Activated CD8-positive, alpha-beta memory T cell treated with anti-CD3 and anti-CD28 coated beads for 4 hours (primary cell): ENCODE data around the gene SLC25A13.

Source experiments
- DNase-seq, 2 donors: peaks; one replicate each; pipeline ENCODE4 v3.0.0-alpha.2; 2020; ENCODE audit warnings: low read depth in 2 of 2

Gene SLC25A13

GRCh38 chr7:96243241-96243640, 78.7 kb downstream of the SLC25A13 start:
- DNase-seq: no peak

DNA sequence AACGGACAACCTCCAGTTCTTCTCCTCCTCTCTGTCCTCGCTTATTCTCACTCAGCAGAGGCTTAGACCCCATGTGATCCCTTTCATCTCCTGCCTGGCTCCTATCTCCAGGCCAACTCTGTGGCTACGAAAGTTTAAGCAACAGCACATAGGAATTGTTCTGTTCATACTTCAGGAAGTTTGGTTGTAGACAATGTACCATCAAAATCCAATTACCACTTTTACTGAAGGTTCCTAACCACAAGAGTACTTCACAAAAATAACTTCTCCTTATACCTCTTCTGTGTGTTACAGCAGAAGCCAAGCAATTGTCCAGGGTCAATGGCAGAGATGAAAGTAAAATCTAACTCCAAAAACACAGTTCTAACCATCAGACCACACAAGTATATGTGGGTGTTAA, 80.0 kb downstream of the SLC25A13 start:
- DNase-seq: no peak

DNA sequence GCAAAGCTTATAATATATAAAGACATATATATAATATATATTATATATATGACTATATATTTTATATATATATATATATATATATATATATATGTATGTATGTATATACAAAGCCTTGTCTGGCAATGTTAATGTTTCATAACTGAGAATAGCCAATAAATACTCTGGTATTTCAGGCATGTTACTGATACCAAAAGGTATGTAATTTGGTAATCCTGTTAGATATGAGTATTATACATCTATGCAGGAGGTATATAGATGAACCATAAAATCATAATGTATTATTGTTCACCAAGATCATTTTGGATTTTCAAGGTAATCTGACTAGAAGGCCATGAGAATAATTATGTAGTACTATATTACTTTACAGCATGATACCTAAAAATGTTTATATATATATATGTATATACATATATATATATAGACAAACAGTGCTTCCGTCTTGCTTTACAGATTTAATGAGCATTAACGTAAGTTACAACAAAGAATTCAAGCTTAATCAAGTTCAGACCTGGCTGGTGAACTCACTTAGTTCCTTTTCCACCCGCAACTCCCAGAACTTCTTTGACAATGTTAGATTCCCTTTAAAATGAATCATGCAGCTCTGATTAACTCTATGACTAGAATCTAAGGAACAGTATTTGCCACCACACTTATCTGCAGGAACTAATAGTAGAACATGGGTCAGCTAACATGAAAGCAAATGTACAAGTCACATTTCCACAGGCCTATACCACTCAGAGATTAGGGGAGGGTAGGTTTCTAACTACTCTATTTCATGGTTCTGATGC, 82.7 kb downstream of the SLC25A13 start:
- DNase-seq: no peak

GRCh38 chr7:96238474-96238873, 83.4 kb downstream of the SLC25A13 start:
- DNase-seq: no peak

DNA sequence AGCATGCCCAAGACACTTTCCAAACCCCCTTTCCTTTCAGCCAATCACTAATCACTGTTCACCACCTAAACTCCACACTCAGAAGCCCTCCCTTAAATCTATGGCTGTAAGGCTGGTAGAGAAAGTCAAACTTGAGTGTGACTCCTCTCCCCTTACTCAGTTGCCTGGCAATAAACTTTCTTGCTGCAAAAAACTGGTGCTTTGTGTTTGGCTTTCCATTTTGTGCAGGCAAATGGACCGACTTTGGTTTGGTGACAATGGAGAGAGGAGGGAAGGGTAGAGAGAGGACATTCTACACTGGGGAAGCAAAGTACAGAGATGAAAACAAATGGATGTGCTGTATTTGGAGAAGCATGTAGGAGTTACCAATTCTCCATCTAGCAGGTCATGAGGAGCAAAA, 84.9 kb downstream of the SLC25A13 start:
- DNase-seq: no peak

GRCh38 chr7:96236198-96237039, 85.5 kb downstream of the SLC25A13 start:
- no peak for DNase-seq

- no peak for DNase-seq
Observed at GRCh38 chr7:96235281-96235680, 86.6 kb downstream of the SLC25A13 start.

DNA sequence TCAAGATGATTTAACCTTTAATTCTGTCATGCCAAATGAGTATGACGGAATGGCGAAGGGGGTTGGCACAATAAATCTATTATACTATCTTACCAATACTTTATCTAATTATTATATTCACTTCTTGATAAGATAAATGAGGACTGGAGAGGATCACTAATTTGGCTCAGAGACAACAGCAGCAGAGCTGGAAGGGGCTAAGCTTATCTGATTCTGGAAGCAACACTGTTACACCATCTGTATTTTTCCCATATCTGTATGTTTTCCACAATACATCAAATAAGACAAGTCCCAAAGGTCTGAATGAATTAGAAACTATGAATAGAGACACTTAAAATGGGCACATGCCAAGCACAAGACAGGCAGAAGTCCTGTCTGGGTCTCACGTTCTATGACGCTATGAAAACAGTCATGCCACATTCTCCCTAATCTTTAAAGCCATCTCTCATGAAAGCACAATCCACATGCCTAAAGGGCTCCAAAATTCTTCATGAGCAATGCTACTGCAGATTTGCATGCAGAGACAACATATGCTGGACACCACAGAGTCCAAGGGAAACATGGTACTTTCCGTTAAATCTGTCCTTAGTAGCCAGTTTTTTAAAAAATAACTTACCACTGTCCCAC, 88.3 kb downstream of the SLC25A13 start:
- no peak for DNase-seq

GRCh38 chr7:96233084-96233483, 88.8 kb downstream of the SLC25A13 start:
- no peak for DNase-seq

DNA sequence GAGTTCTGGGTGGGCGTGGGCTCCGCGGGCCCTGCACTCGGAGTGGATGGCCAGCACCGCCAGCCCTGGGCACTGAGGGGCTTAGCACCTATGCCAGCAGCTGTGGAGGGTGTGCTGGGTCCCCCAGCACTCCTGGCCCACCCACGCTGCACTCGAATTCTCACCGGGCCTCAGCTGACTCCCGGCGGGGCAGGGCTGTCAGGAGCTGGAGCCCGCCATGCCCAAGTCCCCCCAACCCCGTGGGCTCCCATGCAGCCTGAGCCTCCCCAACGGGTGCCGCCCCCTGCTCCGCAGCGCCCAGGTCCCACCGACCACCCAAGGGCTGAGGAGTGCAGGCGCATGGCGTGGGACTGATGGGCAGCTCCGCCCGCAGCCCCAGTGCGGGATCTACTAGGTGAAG, 93.1 kb downstream of the SLC25A13 start:
- no peak for DNase-seq

- DNase-seq: no peak
Observed at GRCh38 chr7:96225251-96225650, 96.6 kb downstream of the SLC25A13 start.

- DNase-seq: no peak
Observed at GRCh38 chr7:96224685-96225084, 97.2 kb downstream of the SLC25A13 start.

- no peak for DNase-seq
Observed at GRCh38 chr7:96224073-96224472, 97.8 kb downstream of the SLC25A13 start.

DNA sequence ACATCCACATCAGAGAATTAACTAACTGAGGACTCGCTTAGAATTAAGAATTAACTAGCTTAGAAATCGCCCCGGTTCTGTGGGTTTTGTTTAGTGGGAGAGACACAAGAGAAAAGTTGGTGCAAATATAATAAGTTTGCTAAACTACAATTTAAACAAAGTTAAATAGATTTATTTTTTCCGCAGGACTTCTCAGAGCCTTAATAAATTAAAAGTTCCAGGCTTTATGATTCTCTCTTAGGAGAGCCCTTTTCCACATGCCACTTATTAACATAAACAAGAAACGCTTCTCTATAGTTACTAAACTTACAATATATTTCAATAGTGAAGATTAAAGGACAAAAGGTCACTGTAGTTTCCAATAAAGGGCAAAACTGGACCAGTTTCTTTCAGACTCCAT, 100.0 kb downstream of the SLC25A13 start:
- no peak for DNase-seq

DNA sequence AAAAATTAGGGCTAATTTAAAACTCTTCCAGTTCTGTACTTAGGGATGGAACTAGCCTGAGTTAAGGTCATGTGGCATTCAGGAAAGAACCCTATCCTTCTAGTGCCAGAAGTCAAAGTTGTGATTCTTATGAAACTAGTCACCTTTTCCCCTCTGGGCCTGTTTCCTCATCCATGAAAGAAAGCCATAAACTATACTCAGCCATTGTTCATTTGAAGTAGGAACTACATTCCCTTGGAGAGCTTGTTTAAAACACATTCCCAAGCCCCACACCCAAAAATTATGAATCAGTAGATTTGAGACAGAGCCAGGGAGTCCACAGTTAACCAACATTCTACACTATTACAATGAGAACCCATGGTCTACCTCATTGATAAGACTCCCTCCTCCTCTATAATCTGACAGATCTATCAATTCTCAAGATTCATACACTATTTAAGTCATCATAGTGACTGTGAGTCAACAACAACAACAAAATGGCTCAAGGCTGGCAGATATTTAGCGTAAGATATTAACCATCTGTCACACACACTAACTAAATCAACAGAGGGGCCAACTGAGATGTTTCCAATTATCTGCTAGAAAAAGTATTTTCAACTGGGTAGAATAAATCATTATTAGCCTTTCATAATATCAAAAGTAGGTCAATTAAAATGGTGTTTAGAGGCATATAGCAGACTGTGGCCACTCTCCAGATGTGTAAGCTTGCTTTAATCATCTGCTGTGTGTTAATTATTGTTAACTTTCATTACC, 102.3 kb downstream of the SLC25A13 start:
- no peak for DNase-seq

GRCh38 chr7:96218664-96219243, 103.1 kb downstream of the SLC25A13 start:
- DNase-seq: no peak

DNA sequence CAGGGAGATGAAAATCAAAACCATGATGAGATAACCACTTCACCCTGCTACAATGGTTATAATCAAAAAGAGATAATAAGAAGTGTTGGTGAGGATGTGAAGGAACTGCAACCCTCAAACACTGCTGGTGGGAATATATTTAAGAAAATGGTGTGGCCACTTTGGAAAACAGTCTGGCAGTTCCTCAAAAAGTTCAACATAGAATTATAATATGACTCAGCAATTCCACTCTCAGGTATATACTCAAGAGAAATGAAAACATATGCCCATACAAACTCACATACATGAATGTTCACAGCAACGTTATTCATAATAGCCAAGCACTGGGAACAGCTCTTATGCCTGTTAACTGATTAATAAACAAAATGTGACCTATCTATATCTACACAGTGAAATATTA, 104.8 kb downstream of the SLC25A13 start:
- DNase-seq: no peak

DNA sequence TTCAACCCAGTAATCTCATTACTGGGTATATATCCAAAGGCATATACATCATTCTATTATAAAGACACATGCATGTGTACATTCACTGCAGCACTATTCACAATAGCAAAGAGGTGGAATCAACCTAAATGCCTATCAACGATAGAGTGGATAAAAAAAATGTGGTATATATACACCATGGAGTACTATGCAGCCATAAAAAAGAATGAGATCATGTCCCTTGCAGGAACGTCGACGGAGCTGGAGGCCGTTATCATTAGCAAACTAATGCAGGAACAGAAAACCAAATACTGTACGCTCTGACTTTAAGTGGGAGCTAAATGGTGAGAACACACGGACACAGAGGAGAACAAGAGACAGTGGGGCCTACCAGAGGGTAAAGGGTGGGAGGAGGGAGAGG, 105.5 kb downstream of the SLC25A13 start:
- no peak for DNase-seq

- DNase-seq: no peak
Observed at GRCh38 chr7:96212474-96212873, 109.4 kb downstream of the SLC25A13 start.

DNA sequence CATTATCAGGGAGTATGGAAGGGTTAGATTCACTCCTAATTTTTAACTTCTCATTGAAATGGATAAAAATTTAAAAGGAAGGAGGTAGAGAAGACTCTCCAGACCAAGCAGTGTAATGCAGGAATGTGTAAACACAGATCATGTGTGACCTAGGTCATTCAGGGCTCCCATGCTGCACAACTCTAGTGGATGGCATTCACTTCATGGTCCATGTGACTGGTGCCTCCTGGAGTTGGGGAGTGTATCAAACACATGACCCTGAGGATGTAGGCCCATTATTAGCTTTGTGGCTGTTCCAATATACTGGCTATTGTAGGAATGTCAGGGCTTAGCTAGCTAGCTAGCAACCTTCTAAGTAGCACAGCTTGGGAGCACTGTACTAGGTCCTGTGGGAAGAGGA, 109.9 kb downstream of the SLC25A13 start:
- DNase-seq: no peak

GRCh38 chr7:96205665-96206064, 116.2 kb downstream of the SLC25A13 start:
- DNase-seq: no peak

DNA sequence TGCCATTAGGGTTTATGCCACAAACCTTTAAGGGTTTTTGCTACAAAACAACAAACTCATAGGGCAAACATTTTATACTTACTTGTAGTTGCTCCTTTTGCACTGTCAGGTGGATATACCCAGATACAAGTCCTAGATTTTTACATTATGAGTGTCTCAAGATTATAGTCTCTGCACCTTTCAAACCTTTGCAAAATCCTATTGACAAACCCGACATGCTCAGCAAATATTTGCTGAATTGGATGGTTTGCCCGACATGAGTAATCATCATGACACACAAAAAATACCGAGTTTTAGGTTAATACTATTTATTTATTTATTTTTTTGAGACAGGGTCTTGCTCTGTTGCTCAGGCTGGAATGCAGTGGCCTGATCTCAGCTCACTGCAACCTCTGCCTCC, 117.3 kb downstream of the SLC25A13 start:
- no peak for DNase-seq
